HepG2 (cell line): Measurements from ENCODE around the gene CLASP1. TPM values are rescaled to one million over a fixed set of nuclear protein-coding genes. Genes with fewer than 3 reads are reported as not detected.

Experiments
- ATAC-seq: fragments of 200-7000 bp; cut with Tn5 transposase; 3 replicates; pipeline ENCODE4 v1.9.1; 2020; ENCODE audit warnings: mild to moderate bottlenecking, moderate library complexity
- BruUV-seq: library from RNA; stranded (reverse); fragments of 400-500 nt; replicated peaks from 2 replicates; lab custom pipeline; 2021; lab: Mats Ljungman, UMichigan
- CTCF ChIA-PET: fragments of 300-600 bp; formaldehyde crosslinking; extraction: SDS; loops from one replicate; lab custom pipeline; 2021; ENCODE audit warnings: low total read pairs, inconsistent platforms, low intra/inter-chr PET ratio; lab: Yijun Ruan, JAX
- POLR2A ChIA-PET: fragments of 350-600 bp; sonication (Branson Sonifier 250); formaldehyde crosslinking; loops from one replicate; lab custom pipeline; 2020; ENCODE audit warnings: antibody characterized with exemption, inconsistent platforms; lab: Yijun Ruan, JAX
- DNase-seq: peaks from one replicate; pipeline ENCODE4 v3.0.0-alpha.2; 2015; ENCODE audit warnings: low spot score
- FAIRE-seq: peaks from 3 replicates; lab custom pipeline; 2011; peaks lifted over from hg19 to GRCh38; lab: Jason Lieb, UNC
- H2AFZ ChIP-seq: one replicate; pipeline ENCODE4 v1.6.1; 2011; ENCODE audit warnings: low read length, inconsistent platforms
- H3K27ac ChIP-seq: fragments of 300-600 bp; 3 replicates; pipeline ENCODE4 v1.8.0; 2011; ENCODE audit warnings: mixed run types, mild to moderate bottlenecking, mixed read lengths, low read length, inconsistent platforms; ENCODE audit not compliant: insufficient read depth; ENCODE audit errors: extremely low read length
- H3K27me3 ChIP-seq, 2 experiments: fragments of 200-600 bp in 1 of 2; 2 replicates in 1 of 2; 3 replicates in 1 of 2; pipeline versions ENCODE4 v1.6.0 to v1.8.0; 2011; ENCODE audit warnings: low read length in 2 of 2, mild to moderate bottlenecking in 2 of 2, moderate library complexity in 2 of 2, inconsistent platforms in 1 of 2; ENCODE audit not compliant: insufficient read depth in 2 of 2, control insufficient read depth in 1 of 2
- H3K36me3 ChIP-seq, 2 experiments: fragments of 200-600 bp in 1 of 2; replicated peaks in 1 of 2; 2 replicates in 1 of 2; 3 replicates in 1 of 2; pipeline versions ENCODE4 v1.5.1 to v1.8.0; 2011; ENCODE audit warnings: low read length in 2 of 2, inconsistent platforms in 1 of 2; ENCODE audit not compliant: insufficient read depth in 2 of 2, control insufficient read depth in 1 of 2
- H3K4me1 ChIP-seq: 2 replicates; pipeline ENCODE4 v1.5.1; 2012; ENCODE audit warnings: low read length, inconsistent platforms; ENCODE audit not compliant: insufficient read depth
- H3K4me2 ChIP-seq: 2 replicates; pipeline ENCODE4 v1.6.0; 2011; ENCODE audit warnings: low read depth, low read length, inconsistent platforms
- H3K4me3 ChIP-seq, 3 experiments: fragments of 200-600 bp in 1 of 3; sonication (generic), shearing (Covaris generic) in 1 of 3; replicated peaks in 1 of 3; 2 replicates each; pipeline ENCODE4 v1.5.1; 2011 to 2016; ENCODE audit warnings: low read length in 3 of 3, inconsistent platforms in 2 of 3, low read depth in 2 of 3, mild to moderate bottlenecking in 2 of 3, control low read depth in 1 of 3, mixed read lengths in 1 of 3; ENCODE audit not compliant: insufficient read depth in 1 of 3
- H3K79me2 ChIP-seq: one replicate; pipeline ENCODE4 v1.6.1; 2011; ENCODE audit warnings: low read length, inconsistent platforms; ENCODE audit not compliant: insufficient read depth
- H3K9ac ChIP-seq: 2 replicates; pipeline ENCODE4 v1.6.0; 2011; ENCODE audit warnings: mild to moderate bottlenecking, low read depth, low read length, inconsistent platforms; ENCODE audit not compliant: insufficient read depth
- H3K9me3 ChIP-seq: 2 replicates; pipeline ENCODE4 v1.5.1; 2012; ENCODE audit warnings: mild to moderate bottlenecking, low read length
- H4K20me1 ChIP-seq: 2 replicates; pipeline ENCODE4 v1.6.0; 2011; ENCODE audit warnings: inconsistent platforms, mild to moderate bottlenecking, low read length, moderate library complexity; ENCODE audit not compliant: insufficient read depth
- GPN1 ChIP-seq: sonication (generic); formaldehyde crosslinking; IDR thresholded peaks from 2 replicates; pipeline ENCODE4 v1.5.1; 2020; ENCODE audit warnings: missing genetic modification reagents, borderline replicate concordance
- MAFF ChIP-seq: IDR thresholded peaks from 2 replicates; pipeline ENCODE4 v1.6.1; 2011; ENCODE audit warnings: low read depth, low read length, improper control_type of control experiment
- MAFK ChIP-seq, 2 experiments: IDR thresholded peaks in 1 of 2; conservative IDR thresholded peaks in 1 of 2; 2 replicates each; pipeline ENCODE4 v1.6.1; 2011; ENCODE audit warnings: improper control_type of control experiment in 2 of 2, low read length in 2 of 2
- NCOA2 ChIP-seq: sonication (generic); formaldehyde crosslinking; IDR thresholded peaks from 2 replicates; pipeline ENCODE4 v1.8.0; 2022; ENCODE audit warnings: inconsistent platforms
- PAF1 ChIP-seq: IDR thresholded peaks from 2 replicates; pipeline ENCODE4 v1.6.1; 2016; ENCODE audit warnings: missing genetic modification reagents, missing compliant biosample characterization
- PHB2 ChIP-seq: fragments of 450-650 bp; IDR thresholded peaks from 2 replicates; pipeline ENCODE4 v1.6.1; 2018; ENCODE audit not compliant: partially characterized antibody
- RBFOX2 ChIP-seq: fragments of 200-400 bp; formaldehyde crosslinking; IDR thresholded peaks from 2 replicates; pipeline ENCODE4 v1.6.1; 2017; ENCODE audit warnings: low read depth, mild to moderate bottlenecking, low read length
- SKI ChIP-seq: fragments of 450-650 bp; IDR thresholded peaks from one replicate; pipeline ENCODE4 v1.6.1; 2018; ENCODE audit warnings: mild to moderate bottlenecking; ENCODE audit not compliant: partially characterized antibody
- SMARCC2 ChIP-seq: fragments of 450-650 bp; IDR thresholded peaks from 2 replicates; pipeline ENCODE4 v1.6.1; 2017; ENCODE audit warnings: antibody characterized with exemption, mild to moderate bottlenecking
- SP140L ChIP-seq: sonication (generic); formaldehyde crosslinking; IDR thresholded peaks from 2 replicates; pipeline ENCODE4 v1.4.0; 2020; ENCODE audit warnings: missing genetic modification reagents, borderline replicate concordance
- ZMAT3 ChIP-seq: sonication (generic); formaldehyde crosslinking; conservative IDR thresholded peaks from 2 replicates; pipeline ENCODE4 v1.7.0; 2021; ENCODE audit warnings: missing genetic modification reagents
- ZNF264 ChIP-seq: sonication (generic); formaldehyde crosslinking; IDR thresholded peaks from 2 replicates; pipeline ENCODE4 v1.4.0; 2020; ENCODE audit warnings: missing genetic modification reagents
- ZNF460 ChIP-seq: sonication (generic); formaldehyde crosslinking; IDR thresholded peaks from 2 replicates; pipeline ENCODE4 v1.5.1; 2020; ENCODE audit warnings: missing genetic modification reagents, mild to moderate bottlenecking, borderline replicate concordance
- WGBS: methylation state at CpG from one replicate; pipeline ENCODE4 v1.1.6; 2017; ENCODE audit warnings: low lambda C conversion rate; 5-methylcytosine and 5-hydroxymethylcytosine counted together
- in situ Hi-C: cut with HindIII; loops from 2 replicates; pipeline ENCODE4 v1.10.0; 2017; ENCODE audit warnings: low pct_unique_long_range_greater_than_20kb; ENCODE audit not compliant: extremely low pct_ligation_motif_present
- intact Hi-C: fragments of 100-400 bp; cut with micrococcal nuclease; formaldehyde crosslinking; loops from one replicate; pipeline ENCODE4 v1.10.0; 2022; ENCODE audit not compliant: unreplicated experiment
- polyA plus RNA-seq, 8 experiments: library from polyadenylated mRNA; depleted of rRNA in 3 of 8; stranded (reverse) in 7 of 8; unstranded in 1 of 8; fragments of >200 nt; fragmentation: Illumina TruSeq in 4 of 8; extraction: Trizol in 4 of 8; gene quantifications; 2 replicates each; pipeline versions ENCODE4 v1.2.1 to v1.2.3, GENCODE V29; 2011 to 2016; ENCODE audit warnings: low read depth in 4 of 8, missing spikeins in 1 of 8, mixed read lengths in 1 of 8; ENCODE audit not compliant: insufficient read depth in 1 of 8
- total RNA-seq, 5 experiments: library from RNA; depleted of rRNA; stranded (reverse); fragments of >200 nt; fragmentation: Illumina TruSeq; extraction: Trizol; gene quantifications; 2 replicates each; pipeline ENCODE4 v1.2.3, GENCODE V29; 2016; ENCODE audit warnings: low read depth in 1 of 5
- TF ChIP-seq, protein P1 (sequence below): sonication (generic); formaldehyde crosslinking; IDR thresholded peaks from 2 replicates; pipeline ENCODE4 v1.5.0; 2020; ENCODE audit warnings: mild to moderate bottlenecking, missing genetic modification reagents

The CLASP1 gene
- total and polyA plus RNA-seq, 2 of the 13 experiments (the other 11 are each of a cell fraction or from before 2014, with no cell fraction given): 11.7 to 47.9 TPM

DNA sequence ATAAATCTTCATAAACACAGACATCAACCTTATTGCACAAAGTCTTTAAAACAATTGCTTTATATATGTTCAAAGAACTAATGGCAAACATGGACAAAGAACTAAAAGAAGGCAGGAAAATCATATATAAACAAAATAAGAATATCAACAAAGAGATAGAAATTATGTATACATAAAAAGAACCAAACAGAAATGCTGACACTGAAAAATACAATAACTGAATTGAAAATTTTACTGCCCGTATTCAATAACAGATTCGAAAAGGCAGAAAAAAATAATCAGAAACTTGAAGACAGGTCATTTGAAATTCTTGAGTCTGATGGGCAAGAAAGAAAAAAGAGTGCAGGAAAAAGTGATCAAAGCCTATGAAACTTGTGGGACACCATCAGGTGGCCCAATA lies 342.2 kb downstream of the CLASP1 start:
- Histone ChIP-seq H3K4me1 (no peaks in the 10 kb centered on the region), H3K79me2 (no peaks in the 10 kb centered on the region), H3K27ac (no peak overlapping the region), H3K27me3 (no peaks in the 10 kb centered on the region), H3K36me3 (no peaks in the 10 kb centered on the region), H4K20me1 (no peaks in the 10 kb centered on the region), H2AFZ (no peak overlapping the region), H3K4me3 (no peak overlapping the region), H3K9me3 (no peaks in the 10 kb centered on the region), H3K4me2 (no peak overlapping the region), H3K9ac (no peak overlapping the region)
- in situ Hi-C loops (no loop called here), intact Hi-C loops (no loop called here)
- ChIA-PET POLR2A (no interaction called here), CTCF (no interaction called here)
- BruUV-seq: no TSS peak
- DNase-seq: no peak
- FAIRE-seq: no peak
- WGBS: 13% methylated on average over 2 of the region's 2 CpGs
- no peak for ATAC-seq
- TF ChIP-seq ZMAT3 (CRISPR knock-in tag) (no peak), MAFK (conservative IDR thresholded peaks at IDR 0.05 in 1 of 2, IDR thresholded peaks at IDR 0.05 in 1 of 2; ENCODE audit: low read length in 2 of 2) (peak; percentile 76 to 90), ZNF460 (no peak), PHB2 (no peak), MAFF (peak; percentile 85), SKI (no peak)
- TF ChIP-seq, protein P1, sequence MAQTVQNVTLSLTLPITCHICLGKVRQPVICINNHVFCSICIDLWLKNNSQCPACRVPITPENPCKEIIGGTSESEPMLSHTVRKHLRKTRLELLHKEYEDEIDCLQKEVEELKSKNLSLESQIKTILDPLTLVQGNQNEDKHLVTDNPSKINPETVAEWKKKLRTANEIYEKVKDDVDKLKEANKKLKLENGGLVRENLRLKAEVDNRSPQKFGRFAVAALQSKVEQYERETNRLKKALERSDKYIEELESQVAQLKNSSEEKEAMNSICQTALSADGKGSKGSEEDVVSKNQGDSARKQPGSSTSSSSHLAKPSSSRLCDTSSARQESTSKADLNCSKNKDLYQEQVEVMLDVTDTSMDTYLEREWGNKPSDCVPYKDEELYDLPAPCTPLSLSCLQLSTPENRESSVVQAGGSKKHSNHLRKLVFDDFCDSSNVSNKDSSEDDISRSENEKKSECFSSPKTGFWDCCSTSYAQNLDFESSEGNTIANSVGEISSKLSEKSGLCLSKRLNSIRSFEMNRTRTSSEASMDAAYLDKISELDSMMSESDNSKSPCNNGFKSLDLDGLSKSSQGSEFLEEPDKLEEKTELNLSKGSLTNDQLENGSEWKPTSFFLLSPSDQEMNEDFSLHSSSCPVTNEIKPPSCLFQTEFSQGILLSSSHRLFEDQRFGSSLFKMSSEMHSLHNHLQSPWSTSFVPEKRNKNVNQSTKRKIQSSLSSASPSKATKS (CRISPR knock-in tag): no peak

DNA sequence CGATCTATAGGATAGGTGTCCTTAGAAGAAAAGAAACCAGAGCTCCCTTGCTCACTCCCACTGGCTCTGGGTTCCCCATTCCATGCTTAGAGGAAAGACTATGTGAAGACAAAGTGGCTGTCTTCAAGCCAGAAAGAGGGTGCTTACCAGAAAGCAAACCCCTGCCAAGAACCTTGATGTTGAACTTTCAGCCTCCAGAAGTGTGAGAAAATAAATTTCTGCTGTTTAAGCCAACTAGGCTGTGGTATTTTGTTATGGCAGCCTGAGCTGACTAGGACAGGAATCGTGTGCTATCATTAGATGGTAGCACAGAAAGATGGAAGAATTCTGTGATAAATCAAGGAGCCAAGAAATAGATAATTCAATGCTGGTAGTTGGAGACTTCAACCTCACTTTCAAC lies 344.3 kb downstream of the CLASP1 start:
- H3K9me3 ChIP-seq: no peaks in the 10 kb centered on the region
- ChIA-PET POLR2A (no interaction called here), CTCF (no interaction called here)
- no peaks in the 10 kb centered on the region for H3K4me1 ChIP-seq
- no peak for TF ChIP-seq RBFOX2
- TF ChIP-seq GPN1: no peak
- TF ChIP-seq ZNF264 (CRISPR knock-in tag): no peak
- TF ChIP-seq SMARCC2: no peak
- no peak for TF ChIP-seq PAF1 (CRISPR knock-in tag)
- no peak for TF ChIP-seq SP140L
- TF ChIP-seq NCOA2: no peak
- in situ Hi-C loops: no loop called here
- no peaks in the 10 kb centered on the region for H3K27me3 ChIP-seq
- no peak overlapping the region for H3K4me3 ChIP-seq
- DNase-seq: no peak
- 0% methylated on average over 2 of the region's 2 CpGs for WGBS
- no TSS peak for BruUV-seq
- no peak overlapping the region for H3K4me2 ChIP-seq
- H3K79me2 ChIP-seq: no peaks in the 10 kb centered on the region
- ATAC-seq: no peak
- H2AFZ ChIP-seq: no peak overlapping the region
- no peaks in the 10 kb centered on the region for H4K20me1 ChIP-seq
- FAIRE-seq: no peak
- H3K27ac ChIP-seq: no peak overlapping the region
- intact Hi-C loops: no loop called here
- H3K9ac ChIP-seq: no peak overlapping the region
- no peaks in the 10 kb centered on the region for H3K36me3 ChIP-seq
